ENCODE data around the gene HBG2. TPM values are rescaled to one million over a fixed set of nuclear protein-coding genes. Genes with fewer than 3 reads are reported as not detected.
"Not testable (repeated sequence)": the region's sequence is repeated elsewhere in the genome, so short reads cannot be mapped to it uniquely, and the experiment has no call there.

The HBG2 gene
- total and polyA plus RNA-seq, 9 of the 15 experiments (the other 6 are each of a cell fraction or from before 2014, with no cell fraction given), result 1,626 to 58,619 (median 10,515) TPM

GRCh38 chr11:5254023-5254422 is 558 bp downstream of the HBG2 start:
- peak in 1 of 4 experiments; percentile 50 for DNase-seq (ENCODE audit: extremely low read depth in 1 of 4, low spot score in 3 of 4)
- FAIRE-seq; in situ Hi-C loops (cut with MboI); H3K27me3 ChIP-seq (ENCODE audit: control insufficient read depth in 2 of 2, insufficient read depth in 2 of 2, low read length in 2 of 2); H3K9me3 ChIP-seq (replicated peaks; ENCODE audit: control insufficient read depth, insufficient read depth, low read depth, low read length); H4K20me1 ChIP-seq (replicated peaks; ENCODE audit: control insufficient read depth, insufficient read depth, low read length); CTCF ChIA-PET (ENCODE audit: low intra/inter-chr PET ratio); H2AFZ ChIP-seq (ENCODE audit: low read depth, low read length); intact Hi-C loops (cut with micrococcal nuclease); H3K9me1 ChIP-seq (ENCODE audit: control insufficient read depth, insufficient read depth, low read length): not testable (repeated sequence)
- Histone ChIP-seq H3K4me3 (peak overlapping the region; percentile 58), H3K9ac (ENCODE audit: insufficient read depth in 1 of 2, low read depth in 2 of 2, low read length in 2 of 2) (peak overlapping the region; percentile 70 to 85; a peak in 3 of 4 replicates), H3K4me2 (ENCODE audit: insufficient read depth, low read length) (peak overlapping the region; percentile 94), H3K27ac (ENCODE audit: extremely low read depth, low read depth, low read length) (peak overlapping the region; percentile 67; the same call in 2 of the 3 replicates), H3K36me3 (ENCODE audit: control insufficient read depth, insufficient read depth, low read length) (peaks cover 22% of the 10 kb centered on the region), H3K79me2 (ENCODE audit: control insufficient read depth, insufficient read depth, low read length) (peaks cover 68% of the 10 kb centered on the region), H3K4me1 (replicated peaks in 1 of 2; ENCODE audit: control insufficient read depth in 2 of 2, insufficient read depth in 2 of 2, low read length in 2 of 2) (peaks cover 24 to 37% of the 10 kb centered on the region in 2 experiments)
- POLR2A ChIA-PET, result interaction anchor here (2.7 to 6.9 kb wide), 2 partner anchors 15 to 35 kb away, joined by 20 to 30 read pairs; partner anchors contain the start of gene HBE1
- TF ChIP-seq MLLT1 (IDR thresholded peaks at IDR 0.05), result peak; percentile 57 to 75; a peak in 2 of 4 replicates
- TSS peak; percentile 81 for BruUV-seq (replicated peaks)
- peak; percentile 11 for ATAC-seq
- WGBS (ENCODE audit: insufficient coverage, low coverage, missing lambda C conversion rate), result 0% methylated on average over 2 of the region's 2 CpGs

- Histone ChIP-seq H3K4me1 (replicated peaks in 1 of 2; ENCODE audit: control insufficient read depth in 2 of 2, insufficient read depth in 2 of 2, low read length in 2 of 2) (peaks cover 18 to 31% of the 10 kb centered on the region in 2 experiments), H3K27ac (ENCODE audit: extremely low read depth, low read depth, low read length) (peak overlapping the region; percentile 43; the same call in 2 of the 3 replicates), H3K9ac (ENCODE audit: insufficient read depth in 1 of 2, low read depth in 2 of 2, low read length in 2 of 2) (peak overlapping the region; percentile 70 to 87), H3K4me2 (ENCODE audit: insufficient read depth, low read length) (peak overlapping the region; percentile 94), H3K79me2 (ENCODE audit: control insufficient read depth, insufficient read depth, low read length) (peaks cover 72% of the 10 kb centered on the region), H3K4me3 (peak overlapping the region; percentile 58), H3K36me3 (ENCODE audit: control insufficient read depth, insufficient read depth, low read length) (peaks cover 23% of the 10 kb centered on the region)
- ATAC-seq; in situ Hi-C loops (cut with MboI); H3K9me3 ChIP-seq (replicated peaks; ENCODE audit: control insufficient read depth, insufficient read depth, low read depth, low read length); FAIRE-seq; H4K20me1 ChIP-seq (replicated peaks; ENCODE audit: control insufficient read depth, insufficient read depth, low read length); BruUV-seq (replicated peaks); H3K27me3 ChIP-seq (ENCODE audit: control insufficient read depth in 2 of 2, insufficient read depth in 2 of 2, low read length in 2 of 2); H2AFZ ChIP-seq (ENCODE audit: low read depth, low read length); CTCF ChIA-PET (ENCODE audit: low intra/inter-chr PET ratio); H3K9me1 ChIP-seq (ENCODE audit: control insufficient read depth, insufficient read depth, low read length): not testable (repeated sequence)
- WGBS (ENCODE audit: insufficient coverage, low coverage, missing lambda C conversion rate), result 2% methylated on average over 5 of the region's 5 CpGs
- POLR2A ChIA-PET, result interaction anchor here (0.8 to 6.9 kb wide), 4 partner anchors 15 to 35 kb away, joined by 3 to 30 read pairs (median 13); partner anchors contain the start of gene HBE1
- intact Hi-C loops (cut with micrococcal nuclease), result loop anchor here (2.0 kb wide), 1 partner anchor 35 kb away; no protein-coding TSS in a partner anchor
- peak in 1 of 4 experiments; percentile 39 for DNase-seq (ENCODE audit: extremely low read depth in 1 of 4, low spot score in 3 of 4)
- peak; percentile 61 to 73; a peak in 3 of 4 replicates for TF ChIP-seq MLLT1 (IDR thresholded peaks at IDR 0.05)
- TF ChIP-seq, protein P1, sequence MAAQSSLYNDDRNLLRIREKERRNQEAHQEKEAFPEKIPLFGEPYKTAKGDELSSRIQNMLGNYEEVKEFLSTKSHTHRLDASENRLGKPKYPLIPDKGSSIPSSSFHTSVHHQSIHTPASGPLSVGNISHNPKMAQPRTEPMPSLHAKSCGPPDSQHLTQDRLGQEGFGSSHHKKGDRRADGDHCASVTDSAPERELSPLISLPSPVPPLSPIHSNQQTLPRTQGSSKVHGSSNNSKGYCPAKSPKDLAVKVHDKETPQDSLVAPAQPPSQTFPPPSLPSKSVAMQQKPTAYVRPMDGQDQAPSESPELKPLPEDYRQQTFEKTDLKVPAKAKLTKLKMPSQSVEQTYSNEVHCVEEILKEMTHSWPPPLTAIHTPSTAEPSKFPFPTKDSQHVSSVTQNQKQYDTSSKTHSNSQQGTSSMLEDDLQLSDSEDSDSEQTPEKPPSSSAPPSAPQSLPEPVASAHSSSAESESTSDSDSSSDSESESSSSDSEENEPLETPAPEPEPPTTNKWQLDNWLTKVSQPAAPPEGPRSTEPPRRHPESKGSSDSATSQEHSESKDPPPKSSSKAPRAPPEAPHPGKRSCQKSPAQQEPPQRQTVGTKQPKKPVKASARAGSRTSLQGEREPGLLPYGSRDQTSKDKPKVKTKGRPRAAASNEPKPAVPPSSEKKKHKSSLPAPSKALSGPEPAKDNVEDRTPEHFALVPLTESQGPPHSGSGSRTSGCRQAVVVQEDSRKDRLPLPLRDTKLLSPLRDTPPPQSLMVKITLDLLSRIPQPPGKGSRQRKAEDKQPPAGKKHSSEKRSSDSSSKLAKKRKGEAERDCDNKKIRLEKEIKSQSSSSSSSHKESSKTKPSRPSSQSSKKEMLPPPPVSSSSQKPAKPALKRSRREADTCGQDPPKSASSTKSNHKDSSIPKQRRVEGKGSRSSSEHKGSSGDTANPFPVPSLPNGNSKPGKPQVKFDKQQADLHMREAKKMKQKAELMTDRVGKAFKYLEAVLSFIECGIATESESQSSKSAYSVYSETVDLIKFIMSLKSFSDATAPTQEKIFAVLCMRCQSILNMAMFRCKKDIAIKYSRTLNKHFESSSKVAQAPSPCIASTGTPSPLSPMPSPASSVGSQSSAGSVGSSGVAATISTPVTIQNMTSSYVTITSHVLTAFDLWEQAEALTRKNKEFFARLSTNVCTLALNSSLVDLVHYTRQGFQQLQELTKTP (IDR thresholded peaks at IDR 0.05; ENCODE audit: low read depth in 1 of 2, partially characterized antibody in 2 of 2), result peak in 1 of 2 experiments; percentile 14
- peak; percentile 11; the same call in 1 of the 2 replicates for TF ChIP-seq ELF4 (CRISPR knock-in tag; IDR thresholded peaks at IDR 0.05)
- 0 out of 2 replicates have a peak, but pooled peaks have one; percentile 27 for TF ChIP-seq RBFOX2 (IDR thresholded peaks at IDR 0.05; ENCODE audit: low read depth, low read length)
These were observed 1.1 kb downstream of the HBG2 start for GRCh38 chr11:5253440-5253839.
